ENCODE data around the gene PPARD. TPM values are rescaled to one million over a fixed set of nuclear protein-coding genes. Genes with fewer than 3 reads are reported as not detected.
A peak's percentile ranks its signal among the peaks of the same experiment; 100 is the strongest.

The PPARD gene
- total RNA-seq, 4 donors from 2014 or later: 24.8 to 67.9 (median 45.4) TPM

DNA sequence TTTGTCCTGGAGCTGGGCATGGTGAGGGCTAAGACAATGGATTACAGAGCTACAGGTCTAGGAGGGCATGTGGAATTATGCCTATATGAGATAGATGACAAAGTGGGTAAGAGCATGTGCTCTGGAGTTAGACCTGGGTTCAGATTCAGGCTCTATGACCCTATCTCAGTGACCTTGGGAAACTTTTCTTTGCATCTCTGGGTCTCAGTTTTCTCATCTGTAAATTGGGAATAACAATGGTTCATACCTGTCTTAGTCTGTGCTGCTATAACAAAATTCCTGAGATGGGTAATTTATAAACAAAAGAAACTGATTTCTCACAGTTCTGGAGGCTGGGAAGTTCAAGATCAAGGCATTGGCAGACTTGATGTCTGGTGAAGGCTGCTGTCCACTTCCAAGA lies 30.3 kb downstream of the PPARD start:
- Histone ChIP-seq H3K4me3 (no peak overlapping the region), H3K27ac (no peak overlapping the region), H3K27me3 (no peaks in the 10 kb centered on the region), H3K36me3 (no peaks in the 10 kb centered on the region), H3K4me1 (peaks cover 0 to 47% (median 28%) of the 10 kb centered on the region in 4 donors), H3K9me3 (no peaks in the 10 kb centered on the region)
- no peak for DNase-seq
- TF ChIP-seq, protein P1, sequence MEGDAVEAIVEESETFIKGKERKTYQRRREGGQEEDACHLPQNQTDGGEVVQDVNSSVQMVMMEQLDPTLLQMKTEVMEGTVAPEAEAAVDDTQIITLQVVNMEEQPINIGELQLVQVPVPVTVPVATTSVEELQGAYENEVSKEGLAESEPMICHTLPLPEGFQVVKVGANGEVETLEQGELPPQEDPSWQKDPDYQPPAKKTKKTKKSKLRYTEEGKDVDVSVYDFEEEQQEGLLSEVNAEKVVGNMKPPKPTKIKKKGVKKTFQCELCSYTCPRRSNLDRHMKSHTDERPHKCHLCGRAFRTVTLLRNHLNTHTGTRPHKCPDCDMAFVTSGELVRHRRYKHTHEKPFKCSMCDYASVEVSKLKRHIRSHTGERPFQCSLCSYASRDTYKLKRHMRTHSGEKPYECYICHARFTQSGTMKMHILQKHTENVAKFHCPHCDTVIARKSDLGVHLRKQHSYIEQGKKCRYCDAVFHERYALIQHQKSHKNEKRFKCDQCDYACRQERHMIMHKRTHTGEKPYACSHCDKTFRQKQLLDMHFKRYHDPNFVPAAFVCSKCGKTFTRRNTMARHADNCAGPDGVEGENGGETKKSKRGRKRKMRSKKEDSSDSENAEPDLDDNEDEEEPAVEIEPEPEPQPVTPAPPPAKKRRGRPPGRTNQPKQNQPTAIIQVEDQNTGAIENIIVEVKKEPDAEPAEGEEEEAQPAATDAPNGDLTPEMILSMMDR (IDR thresholded peaks at IDR 0.05): no peak

DNA sequence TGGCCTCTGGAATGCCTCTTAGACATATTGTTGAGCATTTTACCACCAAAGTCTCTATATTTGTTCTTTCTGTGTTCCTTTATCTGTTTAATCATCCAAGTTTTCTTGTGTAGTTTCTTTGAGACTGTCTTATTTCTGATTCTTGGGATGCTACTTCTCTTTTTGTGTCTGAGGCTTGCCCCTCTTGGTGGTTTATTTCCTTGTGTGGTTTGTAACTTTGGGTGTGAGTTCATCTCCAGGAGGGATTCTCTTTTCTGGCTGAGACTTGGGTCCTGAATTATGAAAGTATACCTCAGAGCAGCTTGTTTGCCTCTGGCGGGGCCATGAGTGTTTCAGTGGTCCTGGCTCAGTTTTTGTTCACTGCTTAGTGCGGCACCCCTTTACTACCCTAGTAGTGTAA lies 33.9 kb downstream of the PPARD start:
- H3K4me1 ChIP-seq: peaks cover 0 to 18% (median 2%) of the 10 kb centered on the region in 4 donors
- H3K27ac ChIP-seq: peak overlapping the region in 1 of 4 donors; percentile 49
- DNase-seq: no peak
- H3K36me3 ChIP-seq: no peaks in the 10 kb centered on the region
- TF ChIP-seq, protein P1 (IDR thresholded peaks at IDR 0.05): no peak
- TF ChIP-seq POLR2A (IDR thresholded peaks at IDR 0.05): no peak
- no peaks in the 10 kb centered on the region for H3K9me3 ChIP-seq
- no peaks in the 10 kb centered on the region for H3K27me3 ChIP-seq
- H3K4me3 ChIP-seq: no peak overlapping the region

DNA sequence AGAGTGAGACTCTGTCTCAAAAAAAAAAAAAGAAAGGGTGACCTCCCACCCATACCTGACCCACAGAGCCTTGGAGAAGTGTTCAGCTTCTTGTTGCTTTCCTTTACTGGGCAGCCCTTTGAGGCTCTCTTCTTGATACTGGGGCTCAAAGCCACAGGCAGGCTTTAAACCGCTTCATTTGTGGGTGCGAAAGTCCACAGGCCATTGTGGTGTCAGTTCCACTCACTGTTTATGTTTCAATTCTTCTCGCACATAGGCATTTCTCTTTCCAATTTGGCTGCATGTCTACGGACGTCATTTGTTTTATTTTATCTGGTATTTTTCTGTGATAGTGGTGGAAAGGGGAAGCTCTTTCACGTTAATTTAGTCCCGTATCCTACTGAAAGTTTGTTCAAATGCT lies 34.6 kb downstream of the PPARD start:
- no peak overlapping the region for H3K4me3 ChIP-seq
- peak overlapping the region in 1 of 4 donors; percentile 49 for H3K27ac ChIP-seq
- no peaks in the 10 kb centered on the region for H3K36me3 ChIP-seq
- no peaks in the 10 kb centered on the region for H3K9me3 ChIP-seq
- no peaks in the 10 kb centered on the region for H3K27me3 ChIP-seq
- peaks cover 0 to 11% (median 0%) of the 10 kb centered on the region in 4 donors for H3K4me1 ChIP-seq
- no peak for DNase-seq
- TF ChIP-seq, protein P1 (IDR thresholded peaks at IDR 0.05): no peak
- no peak for TF ChIP-seq POLR2A (IDR thresholded peaks at IDR 0.05)

DNA sequence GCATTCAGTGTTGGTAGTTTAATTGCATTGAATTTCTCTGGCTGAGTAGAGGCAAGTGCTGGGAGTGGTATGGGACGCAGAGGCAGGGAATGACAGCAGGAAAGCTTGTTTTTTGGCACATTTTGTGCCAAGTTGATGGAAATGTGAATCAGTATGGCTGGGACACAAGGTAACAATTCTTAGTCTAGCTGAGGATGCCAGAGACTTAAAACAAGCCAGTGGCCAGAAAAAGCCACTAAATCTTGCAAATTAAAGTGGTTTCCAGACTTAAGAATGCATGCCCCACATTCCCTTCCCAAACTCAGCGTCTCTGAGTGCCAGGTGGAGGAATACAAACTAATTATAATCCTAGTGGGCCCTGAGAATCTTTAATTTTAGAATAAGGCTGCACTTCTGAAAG lies 35.9 kb downstream of the PPARD start:
- H3K36me3 ChIP-seq: no peaks in the 10 kb centered on the region
- H3K4me3 ChIP-seq: no peak overlapping the region
- TF ChIP-seq, protein P1 (IDR thresholded peaks at IDR 0.05): no peak
- no peak for TF ChIP-seq POLR2A (IDR thresholded peaks at IDR 0.05)
- H3K27me3 ChIP-seq: no peaks in the 10 kb centered on the region
- peaks cover 0 to 7% (median 0%) of the 10 kb centered on the region in 4 donors for H3K4me1 ChIP-seq
- H3K9me3 ChIP-seq: no peaks in the 10 kb centered on the region
- H3K27ac ChIP-seq: no peak overlapping the region
- no peak for DNase-seq

DNA sequence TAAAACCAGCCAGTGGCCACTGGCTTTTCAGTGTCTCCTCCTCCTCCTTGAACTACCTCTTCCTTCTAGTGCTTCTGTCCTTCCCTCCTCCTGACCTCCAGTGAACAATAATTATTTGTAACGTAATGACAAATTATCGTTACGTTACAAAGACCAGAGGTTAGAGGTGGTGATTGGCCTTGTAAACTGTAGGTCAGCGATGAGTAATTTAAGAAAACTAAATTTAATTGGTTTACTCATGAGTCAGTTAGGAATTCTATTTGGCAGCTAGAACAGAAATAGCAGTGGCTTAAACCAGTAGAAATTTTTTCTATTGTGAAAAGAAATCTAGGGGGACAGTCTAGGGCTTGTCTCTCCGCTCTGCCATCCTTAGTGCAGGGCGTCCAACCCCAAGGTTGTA lies 38.8 kb downstream of the PPARD start:
- Histone ChIP-seq H3K36me3 (no peaks in the 10 kb centered on the region), H3K27me3 (no peaks in the 10 kb centered on the region)
- TF ChIP-seq, protein P1 (IDR thresholded peaks at IDR 0.05): no peak

DNA sequence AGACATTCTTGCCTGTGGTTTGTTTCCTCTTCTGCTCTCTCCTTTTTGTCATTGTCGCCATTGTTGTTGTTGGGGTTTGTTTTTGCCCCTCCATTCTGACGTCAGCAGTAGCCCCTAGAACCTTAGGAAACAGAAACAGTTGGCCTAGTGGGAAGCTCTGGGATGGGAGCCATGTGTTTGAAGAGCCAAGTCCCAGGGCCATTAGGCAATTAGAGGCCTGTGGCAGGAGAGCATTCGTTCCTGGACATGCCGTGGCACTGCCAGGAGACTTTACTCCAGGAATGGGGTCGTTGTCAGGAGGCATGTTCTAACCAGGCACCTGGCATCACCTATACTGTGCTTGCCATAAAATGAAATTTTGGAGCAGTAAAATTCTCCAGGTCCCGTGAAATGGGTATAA lies 39.7 kb downstream of the PPARD start:
- no peak for DNase-seq
- peaks cover 0 to 23% (median 0%) of the 10 kb centered on the region in 4 donors for H3K4me1 ChIP-seq
- TF ChIP-seq, protein P1 (IDR thresholded peaks at IDR 0.05): no peak
- no peak for TF ChIP-seq POLR2A (IDR thresholded peaks at IDR 0.05)
- no peaks in the 10 kb centered on the region for H3K27me3 ChIP-seq
- H3K27ac ChIP-seq: no peak overlapping the region
- no peaks in the 10 kb centered on the region for H3K36me3 ChIP-seq
- H3K9me3 ChIP-seq: no peaks in the 10 kb centered on the region
- H3K4me3 ChIP-seq: no peak overlapping the region

More for the DNA sequence above, 38.8 kb downstream of the PPARD start:
- Histone ChIP-seq H3K9me3 (no peaks in the 10 kb centered on the region), H3K4me1 (peaks cover 0 to 14% (median 0%) of the 10 kb centered on the region in 4 donors), H3K27ac (no peak overlapping the region), H3K4me3 (no peak overlapping the region)
- DNase-seq: no peak

Data from Peyer's patch (tissue), 4 donors.